D721Med (cell line): ENCODE data around the gene CD55.
A peak's percentile ranks its signal among the peaks of the same experiment; 100 is the strongest.

Experiments used
- DNase-seq: peaks from one replicate; pipeline ENCODE4 v3.0.0; 2011; ENCODE audit warnings: low spot score; ENCODE audit not compliant: insufficient read length
- FAIRE-seq: peaks from 2 replicates; lab custom pipeline; 2011; peaks lifted over from hg19 to GRCh38; lab: Jason Lieb, UNC
- CTCF ChIP-seq: IDR thresholded peaks from 2 replicates; pipeline ENCODE4 v1.5.1; 2012; ENCODE audit warnings: mild to moderate bottlenecking, control low read depth; ENCODE audit not compliant: insufficient read depth; ENCODE audit errors: missing control alignments

Gene CD55

GRCh38 chr1:207404849-207405525, 83.5 kb downstream of the CD55 start:
- TF ChIP-seq CTCF, result peak; percentile 93
- FAIRE-seq, result peak; percentile 48

GRCh38 chr1:207405814-207406213, 84.3 kb downstream of the CD55 start:
- DNase-seq, result no peak
- FAIRE-seq, result no peak

More at GRCh38 chr1:207404849-207405525, 83.5 kb downstream of the CD55 start:
- DNase-seq, result no peak

GRCh38 chr1:207407655-207408260, 86.3 kb downstream of the CD55 start:
- no peak for TF ChIP-seq CTCF
- no peak for DNase-seq
- FAIRE-seq, result no peak

More at GRCh38 chr1:207405814-207406213, 84.3 kb downstream of the CD55 start:
- TF ChIP-seq CTCF, result no peak
